Stimulated activated effector memory CD8-positive, alpha-beta T cell treated with anti-CD3 and anti-CD28 coated beads, Interleukin-12 subunit alpha, Interleukin-12 subunit beta, amount 100 ng/mL, for 72 hours (primary cell): Measurements from ENCODE around the gene SLC46A1.

ENCODE experiments used
- ATAC-seq: fragments of 150-1000 bp; cut with Tn5 transposase; 2 replicates; pipeline ENCODE4 v1.10.0; 2021
- DNase-seq, 2 donors: peaks; one replicate each; pipeline ENCODE4 v3.0.0; 2021 to 2022; ENCODE audit warnings: low spot score in 2 of 2
- H3K27ac Mint-ChIP-seq: one replicate; pipeline ENCODE4 v1.8.0; 2022; ENCODE audit warnings: mild to moderate bottlenecking, mixed read lengths
- H3K36me3 Mint-ChIP-seq: one replicate; pipeline ENCODE4 v1.8.0; 2022; ENCODE audit warnings: mild to moderate bottlenecking, mixed read lengths
- H3K4me1 Mint-ChIP-seq: one replicate; pipeline ENCODE4 v1.8.0; 2022; ENCODE audit warnings: mixed read lengths
- H3K4me3 Mint-ChIP-seq: one replicate; pipeline ENCODE4 v1.8.0; 2022; ENCODE audit warnings: mild to moderate bottlenecking, mixed read lengths
- H3K9me3 Mint-ChIP-seq: one replicate; pipeline ENCODE4 v1.8.0; 2022; ENCODE audit warnings: mixed read lengths

The SLC46A1 gene

GRCh38 chr17:28412099-28412498 is 6.1 kb upstream of the SLC46A1 start:
- Mint-ChIP-seq H3K36me3 (no peaks in the 10 kb centered on the region), H3K4me3 (no peak overlapping the region), H3K27ac (no peak overlapping the region), H3K4me1 (peaks cover 6% of the 10 kb centered on the region), H3K9me3 (no peaks in the 10 kb centered on the region)
- DNase-seq (no peak), ATAC-seq (no peak)

GRCh38 chr17:28407974-28408306 is 1.9 kb upstream of the SLC46A1 start:
- Mint-ChIP-seq H3K4me1 (peaks cover 5% of the 10 kb centered on the region), H3K36me3 (peaks cover 9% of the 10 kb centered on the region), H3K9me3 (no peaks in the 10 kb centered on the region), H3K27ac (no peak overlapping the region), H3K4me3 (no peak overlapping the region)
- ATAC-seq: no peak
- no peak for DNase-seq

GRCh38 chr17:28407130-28407973 is 1.3 kb upstream of the SLC46A1 start:
- H3K4me1 Mint-ChIP-seq: peaks cover 5% of the 10 kb centered on the region
- no peak overlapping the region for H3K27ac Mint-ChIP-seq
- H3K9me3 Mint-ChIP-seq: no peaks in the 10 kb centered on the region
- ATAC-seq (no peak), DNase-seq (no peak)
- peaks cover 9% of the 10 kb centered on the region for H3K36me3 Mint-ChIP-seq
- H3K4me3 Mint-ChIP-seq: no peak overlapping the region

- H3K4me1 Mint-ChIP-seq: peaks cover 5% of the 10 kb centered on the region
- peaks cover 9% of the 10 kb centered on the region for H3K36me3 Mint-ChIP-seq
- H3K4me3 Mint-ChIP-seq: peak overlapping the region; percentile 73
- no peak overlapping the region for H3K27ac Mint-ChIP-seq
- ATAC-seq: peak; percentile 19
- H3K9me3 Mint-ChIP-seq: no peaks in the 10 kb centered on the region
- DNase-seq: no peak
Measured at GRCh38 chr17:28406473-28406814, 432 bp upstream of the SLC46A1 start.

GRCh38 chr17:28404812-28405570 is 1.0 kb downstream of the SLC46A1 start:
- peak overlapping the region; percentile 50 for H3K27ac Mint-ChIP-seq
- H3K4me3 Mint-ChIP-seq: peak overlapping the region; percentile 73

GRCh38 chr17:28404461-28404811 is 1.6 kb downstream of the SLC46A1 start:
- Mint-ChIP-seq H3K27ac (no peak overlapping the region), H3K36me3 (peaks cover 9% of the 10 kb centered on the region), H3K4me3 (peak overlapping the region; percentile 73), H3K9me3 (no peaks in the 10 kb centered on the region), H3K4me1 (peaks cover 5% of the 10 kb centered on the region)
- DNase-seq: no peak
- no peak for ATAC-seq

More at GRCh38 chr17:28404812-28405570, 1.0 kb downstream of the SLC46A1 start:
- ATAC-seq (no peak), DNase-seq (no peak)
- peaks cover 5% of the 10 kb centered on the region for H3K4me1 Mint-ChIP-seq
- H3K36me3 Mint-ChIP-seq: peaks cover 9% of the 10 kb centered on the region
- H3K9me3 Mint-ChIP-seq: no peaks in the 10 kb centered on the region

- DNase-seq (no peak), ATAC-seq (no peak)
- Mint-ChIP-seq H3K4me1 (peaks cover 5% of the 10 kb centered on the region), H3K36me3 (peaks cover 9% of the 10 kb centered on the region), H3K9me3 (no peaks in the 10 kb centered on the region), H3K4me3 (peak overlapping the region; percentile 73), H3K27ac (no peak overlapping the region)
Measured at GRCh38 chr17:28404007-28404406, 2.0 kb downstream of the SLC46A1 start.

- Mint-ChIP-seq H3K27ac (no peak overlapping the region), H3K4me1 (peaks cover 5% of the 10 kb centered on the region), H3K4me3 (no peak overlapping the region), H3K36me3 (peaks cover 9% of the 10 kb centered on the region), H3K9me3 (no peaks in the 10 kb centered on the region)
- ATAC-seq: no peak
- no peak for DNase-seq
Measured at GRCh38 chr17:28402844-28403243, 3.2 kb downstream of the SLC46A1 start.

GRCh38 chr17:28402224-28402630 is 3.8 kb downstream of the SLC46A1 start:
- Mint-ChIP-seq H3K4me1 (peaks cover 5% of the 10 kb centered on the region), H3K36me3 (peaks cover 9% of the 10 kb centered on the region), H3K27ac (no peak overlapping the region), H3K9me3 (no peaks in the 10 kb centered on the region), H3K4me3 (no peak overlapping the region)
- ATAC-seq (no peak), DNase-seq (no peak)

GRCh38 chr17:28399808-28400207 is 6.2 kb downstream of the SLC46A1 start:
- Mint-ChIP-seq H3K4me1 (no peaks in the 10 kb centered on the region), H3K27ac (peak overlapping the region; percentile 75), H3K9me3 (no peaks in the 10 kb centered on the region), H3K36me3 (peaks cover 15% of the 10 kb centered on the region), H3K4me3 (no peak overlapping the region)
- ATAC-seq: no peak
- no peak for DNase-seq

- H3K27ac Mint-ChIP-seq: peak overlapping the region; percentile 75
- no peak for ATAC-seq
- H3K36me3 Mint-ChIP-seq: peaks cover 17% of the 10 kb centered on the region
- no peaks in the 10 kb centered on the region for H3K4me1 Mint-ChIP-seq
- no peak overlapping the region for H3K4me3 Mint-ChIP-seq
- no peaks in the 10 kb centered on the region for H3K9me3 Mint-ChIP-seq
- no peak for DNase-seq
Measured at GRCh38 chr17:28398280-28398981, 7.6 kb downstream of the SLC46A1 start.

- H3K4me1 Mint-ChIP-seq: no peaks in the 10 kb centered on the region
- peaks cover 23% of the 10 kb centered on the region for H3K36me3 Mint-ChIP-seq
- H3K27ac Mint-ChIP-seq: peak overlapping the region; percentile 75
- no peak for DNase-seq
- no peaks in the 10 kb centered on the region for H3K9me3 Mint-ChIP-seq
- no peak for ATAC-seq
- H3K4me3 Mint-ChIP-seq: no peak overlapping the region
Measured at GRCh38 chr17:28397687-28398279, 8.2 kb downstream of the SLC46A1 start.

- ATAC-seq: no peak
- no peak overlapping the region for H3K4me3 Mint-ChIP-seq
- DNase-seq: no peak
- H3K36me3 Mint-ChIP-seq: peaks cover 28% of the 10 kb centered on the region
- H3K27ac Mint-ChIP-seq: peak overlapping the region; percentile 75
- no peaks in the 10 kb centered on the region for H3K4me1 Mint-ChIP-seq
- H3K9me3 Mint-ChIP-seq: no peaks in the 10 kb centered on the region
Measured at GRCh38 chr17:28397275-28397674, 8.7 kb downstream of the SLC46A1 start.

- ATAC-seq (peak; percentile 43), DNase-seq (no peak)
- H3K4me1 Mint-ChIP-seq: no peaks in the 10 kb centered on the region
- no peak overlapping the region for H3K4me3 Mint-ChIP-seq
- no peaks in the 10 kb centered on the region for H3K9me3 Mint-ChIP-seq
- H3K36me3 Mint-ChIP-seq: peaks cover 34% of the 10 kb centered on the region
- H3K27ac Mint-ChIP-seq: no peak overlapping the region
Measured at GRCh38 chr17:28396635-28397239, 9.3 kb downstream of the SLC46A1 start.

- Mint-ChIP-seq H3K36me3 (peaks cover 41% of the 10 kb centered on the region), H3K27ac (no peak overlapping the region)
Measured at GRCh38 chr17:28395968-28396367, 10.0 kb downstream of the SLC46A1 start.

More at GRCh38 chr17:28395968-28396367, 10.0 kb downstream of the SLC46A1 start:
- Mint-ChIP-seq H3K4me1 (no peaks in the 10 kb centered on the region), H3K9me3 (no peaks in the 10 kb centered on the region), H3K4me3 (no peak overlapping the region)
- DNase-seq: no peak
- ATAC-seq: no peak
